HG03097 (cell line): ENCODE measurements around the gene TNFRSF25.
"Not testable (repeated sequence)": the region's sequence is repeated elsewhere in the genome, so short reads cannot be mapped to it uniquely, and the experiment has no call there.

Experiments
- ATAC-seq: cut with Tn5 transposase; IDR thresholded peaks from one replicate; pipeline ENCODE4 v1.9.1; 2021; ENCODE audit not compliant: unreplicated experiment, low FRiP score

The TNFRSF25 gene

GRCh38 chr1:6502000-6502891 is 36.3 kb upstream of the TNFRSF25 start:
- no peak for ATAC-seq

GRCh38 chr1:6501279-6501813 is 35.4 kb upstream of the TNFRSF25 start:
- no peak for ATAC-seq

- no peak for ATAC-seq
Measured at GRCh38 chr1:6500544-6501278, 34.7 kb upstream of the TNFRSF25 start.

GRCh38 chr1:6499296-6499695 is 33.3 kb upstream of the TNFRSF25 start:
- no peak for ATAC-seq

- no peak for ATAC-seq
Measured at GRCh38 chr1:6498576-6499111, 32.7 kb upstream of the TNFRSF25 start.

- ATAC-seq: no peak
Measured at GRCh38 chr1:6497867-6498575, 32.0 kb upstream of the TNFRSF25 start.

GRCh38 chr1:6497215-6497866 is 31.4 kb upstream of the TNFRSF25 start:
- no peak for ATAC-seq

GRCh38 chr1:6496890-6497214 is 30.9 kb upstream of the TNFRSF25 start:
- no peak for ATAC-seq

- no peak for ATAC-seq
Measured at GRCh38 chr1:6496365-6496721, 30.4 kb upstream of the TNFRSF25 start.

- no peak for ATAC-seq
Measured at GRCh38 chr1:6495540-6496364, 29.8 kb upstream of the TNFRSF25 start.

- no peak for ATAC-seq
Measured at GRCh38 chr1:6495041-6495441, 29.1 kb upstream of the TNFRSF25 start.

- ATAC-seq: no peak
Measured at GRCh38 chr1:6494627-6495026, 28.7 kb upstream of the TNFRSF25 start.

- not testable (repeated sequence) for ATAC-seq
Measured at GRCh38 chr1:6493834-6494223, 27.9 kb upstream of the TNFRSF25 start.

- ATAC-seq: no peak
Measured at GRCh38 chr1:6491966-6492365, 26.0 kb upstream of the TNFRSF25 start.

- no peak for ATAC-seq
Measured at GRCh38 chr1:6491480-6491962, 25.5 kb upstream of the TNFRSF25 start, which contains the start of gene PLEKHG5. TSS of gene PLEKHG5 (minus strand) at chr1:6491667. CDS start at chr1:6477571, 14,096 bp downstream.

GRCh38 chr1:6491081-6491449 is 25.1 kb upstream of the TNFRSF25 start:
- ATAC-seq: no peak

- ATAC-seq: no peak
Measured at GRCh38 chr1:6490181-6491080, 24.5 kb upstream of the TNFRSF25 start.

GRCh38 chr1:6489799-6490180 is 23.8 kb upstream of the TNFRSF25 start:
- ATAC-seq: no peak
